MCF 10A (cell line): ENCODE results near the gene EHD3. TPM values are rescaled to one million over a fixed set of nuclear protein-coding genes. Genes with fewer than 3 reads are reported as not detected.

Experiments used
- BruUV-seq: library from RNA; stranded (reverse); fragments of 400-500 nt; replicated peaks from 2 replicates; lab custom pipeline; 2021; lab: Mats Ljungman, UMichigan
- CTCF ChIA-PET: fragments of 300-600 bp; sonication (Branson Sonifier 250); formaldehyde crosslinking; extraction: SDS; loops from one replicate; lab custom pipeline; 2021; ENCODE audit warnings: antibody characterized with exemption, inconsistent platforms; lab: Yijun Ruan, JAX
- POLR2A ChIA-PET: fragments of 300-600, 350-650 bp; sonication (Branson Sonifier 250); formaldehyde crosslinking; extraction: SDS; loops from one replicate; lab custom pipeline; 2020; ENCODE audit warnings: antibody characterized with exemption, inconsistent platforms; lab: Yijun Ruan, JAX
- DNase-seq: peaks from one replicate; pipeline ENCODE4 v3.0.0-alpha.2; 2018; ENCODE audit not compliant: unreplicated experiment
- H3K27ac Mint-ChIP-seq: one replicate; pipeline ENCODE4 v1.8.0; 2022; ENCODE audit warnings: mild to moderate bottlenecking, low read depth, mixed read lengths; ENCODE audit not compliant: unreplicated experiment
- H3K27me3 Mint-ChIP-seq: one replicate; pipeline ENCODE4 v1.8.0; 2022; ENCODE audit warnings: mixed read lengths; ENCODE audit not compliant: insufficient read depth, unreplicated experiment
- H3K36me3 Mint-ChIP-seq: one replicate; pipeline ENCODE4 v1.8.0; 2022; ENCODE audit warnings: mild to moderate bottlenecking, moderate library complexity, mixed read lengths; ENCODE audit not compliant: insufficient read depth, unreplicated experiment
- H3K4me1 Mint-ChIP-seq: one replicate; pipeline ENCODE4 v1.8.0; 2022; ENCODE audit warnings: mixed read lengths; ENCODE audit not compliant: insufficient read depth, unreplicated experiment
- H3K4me3 Mint-ChIP-seq: one replicate; pipeline ENCODE4 v1.8.0; 2022; ENCODE audit warnings: mild to moderate bottlenecking, moderate library complexity, mixed read lengths; ENCODE audit not compliant: unreplicated experiment
- H3K9me3 Mint-ChIP-seq: one replicate; pipeline ENCODE4 v1.8.0; 2022; ENCODE audit warnings: mixed read lengths; ENCODE audit not compliant: unreplicated experiment
- CTCF ChIP-seq: fragments of 200-600 bp; IDR thresholded peaks from one replicate; pipeline ENCODE4 v1.8.0; 2022; ENCODE audit warnings: antibody characterized with exemption, mild to moderate bottlenecking; ENCODE audit not compliant: unreplicated experiment
- intact Hi-C: fragments of 100-400 bp; cut with micrococcal nuclease; formaldehyde crosslinking; loops from 2 replicates; pipeline ENCODE4 v1.14.1; 2022
- total RNA-seq: library from RNA; stranded (reverse); gene quantifications from 2 replicates; pipeline ENCODE4 v1.2.3, GENCODE V29; 2022

The EHD3 gene
- total RNA-seq, 1 experiment from 2014 or later, result 0.49 TPM

GRCh38 chr2:31237348-31238017 lies 3.5 kb downstream of the EHD3 start:
- no TSS peak for BruUV-seq
- no peak for DNase-seq
- H3K27ac Mint-ChIP-seq, result no peak overlapping the region
- peaks cover 12% of the 10 kb centered on the region for H3K27me3 Mint-ChIP-seq
- TF ChIP-seq CTCF, result no peak
- H3K4me1 Mint-ChIP-seq, result peaks cover 4% of the 10 kb centered on the region
- H3K36me3 Mint-ChIP-seq, result no peaks in the 10 kb centered on the region
- CTCF ChIA-PET, result no interaction called here
- no peaks in the 10 kb centered on the region for H3K9me3 Mint-ChIP-seq
- H3K4me3 Mint-ChIP-seq, result no peak overlapping the region
- intact Hi-C loops, result no loop called here
- POLR2A ChIA-PET, result interaction anchor here (0.6 kb wide), 1 partner anchor 203 kb away, joined by 4 read pairs; no protein-coding TSS in a partner anchor

DNA sequence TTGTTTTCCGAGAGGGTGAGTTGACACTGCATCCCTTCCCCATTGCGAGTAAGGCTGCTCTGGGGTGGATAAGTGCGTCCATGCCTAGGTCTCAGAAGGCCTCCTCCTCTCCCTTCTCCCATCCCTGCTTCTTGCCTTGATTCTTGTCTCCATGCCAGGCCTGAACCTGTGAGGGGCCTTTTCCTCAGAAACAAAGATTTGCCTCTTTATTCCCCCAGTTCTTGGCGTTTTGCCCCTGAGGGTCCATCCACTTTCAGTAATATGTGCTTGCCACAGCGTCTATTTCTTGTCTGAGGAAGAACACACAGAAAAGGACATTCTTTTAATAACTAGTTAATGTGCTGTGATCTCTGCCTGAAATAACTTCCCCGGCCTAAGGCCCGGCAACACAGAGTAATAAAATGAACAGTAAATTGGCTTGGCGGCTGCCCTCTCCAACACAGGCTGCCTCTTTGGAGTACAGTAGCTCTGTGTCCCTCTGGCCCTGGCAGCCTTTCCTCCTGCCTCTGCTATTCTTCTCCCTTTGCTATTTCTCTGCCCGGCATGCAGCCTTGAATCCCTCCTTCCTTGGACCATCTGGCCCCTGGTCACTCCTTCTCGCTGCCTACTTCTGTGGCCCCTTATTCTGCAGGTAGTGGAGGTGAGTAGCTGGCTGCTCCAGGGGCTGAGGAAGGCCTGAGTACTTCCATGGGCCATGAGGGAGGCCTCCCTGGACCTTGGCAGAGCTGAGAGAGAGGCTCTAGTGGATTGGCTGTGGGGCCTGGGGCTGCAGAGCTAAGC lies 4.4 kb downstream of the EHD3 start:
- intact Hi-C loops, result no loop called here
- no peaks in the 10 kb centered on the region for H3K36me3 Mint-ChIP-seq
- peaks cover under 1% of the 10 kb centered on the region for H3K4me1 Mint-ChIP-seq
- TF ChIP-seq CTCF, result no peak
- ChIA-PET CTCF (interaction anchor here (0.6 kb wide), 2 partner anchors 86 to 527 kb away, joined by 3 to 4 read pairs; no protein-coding TSS in a partner anchor), POLR2A (no interaction called here)
- H3K27me3 Mint-ChIP-seq, result peaks cover 3% of the 10 kb centered on the region
- no peak for DNase-seq
- no TSS peak for BruUV-seq
- no peaks in the 10 kb centered on the region for H3K9me3 Mint-ChIP-seq
- H3K4me3 Mint-ChIP-seq, result no peak overlapping the region
- H3K27ac Mint-ChIP-seq, result no peak overlapping the region

DNA sequence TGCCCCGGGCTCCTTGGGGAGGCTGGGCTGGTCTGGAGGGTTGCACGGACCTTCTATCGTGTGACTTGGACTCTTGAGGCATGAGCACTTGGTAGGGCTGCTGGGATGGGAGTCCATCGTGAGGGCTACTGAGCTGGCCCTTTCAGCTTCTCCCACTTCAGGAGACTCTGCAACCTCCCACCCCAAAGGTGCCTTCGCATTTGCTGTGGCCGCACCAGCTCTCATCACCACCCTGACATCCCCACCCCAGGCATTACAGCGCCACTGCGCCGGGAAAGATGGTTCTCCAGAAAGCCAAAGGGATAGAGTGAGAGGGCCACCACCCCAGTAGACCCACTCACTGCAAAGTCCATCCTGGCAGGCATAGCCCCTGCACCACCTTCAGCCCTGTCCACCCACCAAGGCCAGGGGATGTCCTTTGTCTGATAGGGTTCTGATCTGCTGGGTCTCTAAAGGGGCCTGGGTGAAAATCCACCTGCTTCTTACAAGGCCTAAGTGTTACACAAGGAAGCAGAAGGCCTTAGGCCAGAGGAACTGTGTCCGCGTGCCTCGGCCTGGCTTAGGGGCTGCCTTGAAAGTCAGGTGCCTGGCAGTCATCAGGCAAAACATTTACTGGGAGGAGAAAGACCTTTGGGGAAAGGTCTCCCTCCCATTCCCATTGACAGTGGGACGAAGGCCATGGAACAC lies 5.1 kb downstream of the EHD3 start:
- no TSS peak for BruUV-seq
- Mint-ChIP-seq H3K36me3 (no peaks in the 10 kb centered on the region), H3K27me3 (no peaks in the 10 kb centered on the region), H3K4me1 (no peaks in the 10 kb centered on the region), H3K27ac (no peak overlapping the region), H3K4me3 (no peak overlapping the region), H3K9me3 (no peaks in the 10 kb centered on the region)
- POLR2A ChIA-PET, result no interaction called here
- no peak for TF ChIP-seq CTCF
- DNase-seq, result no peak
- CTCF ChIA-PET, result interaction anchor here (0.6 kb wide), 2 partner anchors 85 to 528 kb away, joined by 3 to 4 read pairs; no protein-coding TSS in a partner anchor
- intact Hi-C loops, result no loop called here
